ENCODE measurements around the gene SNX25. TPM values are rescaled to one million over a fixed set of nuclear protein-coding genes. Genes with fewer than 3 reads are reported as not detected.
"Not testable (repeated sequence)": the region's sequence is repeated elsewhere in the genome, so short reads cannot be mapped to it uniquely, and the experiment has no call there.

The SNX25 gene
- total RNA-seq, 1 experiment from 2014 or later: 8.3 TPM

DNA sequence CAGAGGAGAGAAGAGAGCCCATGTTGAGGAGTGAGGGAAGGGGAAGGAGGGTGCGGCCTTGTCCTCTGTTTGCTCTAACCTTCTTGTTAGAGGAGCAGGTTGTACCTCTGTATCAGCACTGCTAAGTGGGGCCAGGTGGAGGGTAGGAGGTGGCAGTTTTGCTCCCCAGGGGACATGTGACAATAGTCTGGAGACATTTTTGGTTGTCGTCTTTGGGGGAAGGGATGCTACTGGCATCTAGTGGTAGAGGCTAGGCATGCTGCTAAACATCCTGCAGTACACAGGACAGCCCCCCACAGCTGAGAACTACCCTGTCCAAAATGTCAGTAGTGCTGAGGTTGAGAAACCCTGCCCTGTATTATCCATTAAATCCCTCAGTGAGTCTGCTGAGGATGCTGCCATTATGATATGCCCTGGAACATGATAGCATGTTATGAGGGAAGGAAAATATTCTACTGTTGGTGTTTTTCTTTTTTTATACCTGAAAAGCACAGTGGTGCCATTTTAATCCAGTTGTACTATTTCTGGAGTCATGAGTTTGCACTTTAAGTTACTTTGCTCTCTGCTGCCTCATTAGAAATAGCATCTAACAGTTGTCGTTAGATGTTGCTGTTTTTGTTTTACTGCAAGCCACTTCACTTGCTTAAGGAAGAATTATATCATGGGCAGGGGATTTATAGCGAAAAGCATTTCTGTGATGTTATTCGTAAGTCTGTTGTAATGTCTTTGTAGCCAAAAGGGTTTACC is 95.7 kb downstream of the SNX25 start:
- DNase-seq (ENCODE audit: low spot score): peak; percentile 32

DNA sequence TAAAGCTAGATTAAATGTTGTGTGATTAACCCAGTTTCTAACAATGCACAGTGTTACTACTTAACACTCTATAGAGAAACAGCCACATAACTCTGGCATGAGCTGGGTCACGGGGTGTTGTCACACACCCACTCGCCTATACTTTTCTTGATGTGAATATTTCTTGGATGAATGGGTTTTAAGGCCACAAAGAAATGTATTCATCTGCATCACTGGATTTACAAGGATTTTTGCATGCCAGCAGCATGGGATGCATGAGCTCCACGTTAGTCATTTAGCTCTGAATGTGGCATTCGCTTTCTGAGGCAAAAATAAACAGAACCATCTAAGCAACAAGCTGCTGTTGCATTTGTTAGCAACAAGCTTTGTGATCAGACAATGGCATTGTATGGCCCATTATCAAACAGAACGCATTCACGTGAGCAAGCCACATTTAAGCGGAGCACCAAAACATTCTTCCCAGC is 96.6 kb downstream of the SNX25 start:
- DNase-seq (ENCODE audit: low spot score): peak; percentile 45

- DNase-seq (ENCODE audit: low spot score): no peak
Observed at GRCh38 chr4:185307136-185307950, 97.9 kb downstream of the SNX25 start.

DNA sequence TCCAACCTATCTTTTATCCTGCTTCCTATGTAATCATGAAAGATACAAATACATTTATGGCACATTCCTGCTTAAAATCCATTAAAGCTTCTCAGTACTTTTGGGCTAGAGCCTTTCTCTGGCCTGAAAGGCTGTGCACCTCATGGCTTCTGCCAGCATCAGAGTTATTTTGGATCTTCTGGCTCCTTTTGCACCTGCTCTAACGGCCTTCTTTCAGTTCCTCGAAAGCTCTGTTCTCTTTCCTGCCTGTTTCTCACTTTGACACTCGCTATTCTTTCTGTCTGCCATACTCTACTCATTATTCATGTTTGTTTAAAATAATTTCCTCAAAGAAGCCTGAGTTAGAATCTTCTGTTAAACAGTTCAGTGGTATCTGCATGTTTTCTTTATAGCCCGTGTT is 100.4 kb downstream of the SNX25 start:
- no peak for DNase-seq (ENCODE audit: low spot score)

DNA sequence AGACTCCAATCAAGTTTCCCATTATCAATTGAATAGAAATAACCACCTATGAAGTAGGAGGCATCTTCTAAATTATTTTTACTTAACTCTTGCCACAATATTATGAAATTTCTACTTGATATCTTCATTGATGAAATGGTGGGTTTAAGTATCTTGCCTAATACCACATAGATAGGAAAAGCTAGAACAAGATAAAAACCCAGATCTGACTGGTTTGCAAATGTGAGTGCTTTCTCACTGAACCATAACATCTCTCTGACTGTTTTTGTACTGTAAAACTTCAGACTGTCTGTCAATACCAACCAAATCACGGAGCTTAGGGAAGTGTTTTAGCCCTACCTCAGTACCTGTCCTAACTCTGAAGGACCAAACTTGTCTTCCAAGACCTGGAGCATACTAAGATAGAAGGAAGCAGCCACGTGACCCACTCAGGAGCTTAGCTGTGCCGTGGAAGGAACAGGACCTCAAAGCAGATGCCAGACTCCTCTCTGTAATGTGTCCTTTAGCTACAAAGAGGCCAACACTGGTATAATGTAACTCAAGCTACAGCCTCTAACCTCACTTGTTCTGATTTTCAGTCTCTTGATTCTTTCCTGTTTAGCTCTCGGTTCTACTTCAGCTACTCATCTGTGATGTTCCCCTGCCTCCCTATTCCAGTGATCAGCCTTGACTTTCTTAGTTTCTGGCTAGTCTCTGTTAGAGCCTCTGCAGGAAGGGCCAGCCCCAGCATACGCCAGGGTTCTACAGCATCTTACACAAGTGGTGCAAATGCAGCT is 101.9 kb downstream of the SNX25 start:
- no peak for DNase-seq (ENCODE audit: low spot score)

GRCh38 chr4:185312699-185313098 is 103.3 kb downstream of the SNX25 start:
- no peak for DNase-seq (ENCODE audit: low spot score)

DNA sequence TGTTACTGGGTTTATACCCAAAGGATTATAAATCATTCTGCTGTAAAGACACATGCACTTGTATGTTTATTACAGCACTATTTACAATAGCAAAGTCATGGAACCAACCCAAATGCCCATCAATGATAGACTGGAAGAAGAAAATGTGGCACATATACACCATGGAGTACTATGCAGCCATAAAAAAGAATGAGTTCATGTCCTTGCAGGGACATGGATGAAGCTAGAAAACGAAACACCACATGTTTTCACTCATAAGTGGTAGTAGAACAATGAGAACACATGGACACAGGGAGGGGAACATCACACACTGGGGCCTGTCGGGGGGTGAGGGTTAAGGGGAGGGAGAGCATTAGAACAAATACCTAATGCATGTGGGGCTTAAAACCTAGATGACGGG is 108.1 kb downstream of the SNX25 start:
- not testable (repeated sequence) for DNase-seq (ENCODE audit: low spot score)

DNA sequence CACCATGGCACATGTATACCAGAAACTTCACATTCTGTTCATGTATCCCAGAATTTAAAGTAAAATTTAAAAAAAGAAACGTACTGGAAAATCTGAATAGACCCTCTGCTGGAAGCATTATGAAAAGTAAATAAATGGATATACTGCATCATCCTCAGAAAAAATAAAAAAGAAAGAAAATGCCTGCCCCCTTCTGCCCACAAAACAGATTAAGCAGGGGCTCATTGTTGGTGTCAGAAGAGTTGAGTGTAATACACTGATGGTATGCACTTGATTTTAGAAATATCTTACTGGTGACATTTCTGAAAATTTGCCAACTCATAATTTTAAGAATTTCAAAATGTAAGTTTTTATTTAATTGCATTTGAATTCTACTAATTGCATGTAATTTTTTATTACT is 108.5 kb downstream of the SNX25 start:
- no peak for DNase-seq (ENCODE audit: low spot score)

DNA sequence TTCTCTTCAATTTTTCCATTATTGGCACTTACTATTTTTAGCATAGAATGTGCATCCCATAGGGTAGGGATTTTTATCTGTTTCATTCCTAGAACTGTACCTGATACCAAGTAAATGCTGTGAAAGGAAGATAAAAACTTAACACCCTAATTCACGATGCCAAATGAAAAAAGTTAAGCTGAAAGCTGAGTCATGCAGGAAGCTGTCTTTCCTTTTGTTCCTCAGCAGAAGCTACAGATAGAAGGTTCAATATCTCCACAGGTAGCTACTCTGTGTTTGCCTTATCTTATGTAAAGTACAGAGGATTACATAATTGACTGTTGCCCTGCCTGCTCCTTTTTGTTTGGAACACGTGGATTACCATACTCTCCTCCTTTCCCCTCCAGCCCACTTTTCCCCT is 109.3 kb downstream of the SNX25 start:
- no peak for DNase-seq (ENCODE audit: low spot score)

DNA sequence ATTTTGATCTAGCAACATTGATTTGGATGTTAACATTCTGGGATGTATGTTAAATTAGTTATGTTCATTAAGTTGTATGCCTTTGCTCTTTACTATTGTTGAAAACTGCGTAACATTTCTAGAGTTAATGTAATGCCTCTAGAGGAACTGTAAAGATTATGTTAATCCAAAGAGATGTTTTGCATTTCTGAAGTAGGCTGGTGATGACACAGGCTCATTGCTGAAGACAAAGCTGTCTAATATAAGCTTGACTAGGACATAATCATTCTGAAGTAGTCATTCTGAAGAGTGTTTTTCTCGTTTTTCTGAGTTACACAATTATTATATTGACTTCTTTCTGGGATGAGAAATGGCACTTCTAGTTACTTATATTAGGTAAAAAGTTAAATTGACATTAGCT is 113.4 kb downstream of the SNX25 start:
- no peak for DNase-seq (ENCODE audit: low spot score)

GRCh38 chr4:185323606-185324005 is 114.2 kb downstream of the SNX25 start:
- DNase-seq (ENCODE audit: low spot score): no peak

GRCh38 chr4:185324361-185324760 is 115.0 kb downstream of the SNX25 start:
- DNase-seq (ENCODE audit: low spot score): not testable (repeated sequence)

- DNase-seq (ENCODE audit: low spot score): not testable (repeated sequence)
Observed at GRCh38 chr4:185325721-185326120, 116.3 kb downstream of the SNX25 start.

- DNase-seq (ENCODE audit: low spot score): no peak
Observed at GRCh38 chr4:185328586-185328985, 119.2 kb downstream of the SNX25 start.

GRCh38 chr4:185329879-185330510 is 120.6 kb downstream of the SNX25 start:
- DNase-seq (ENCODE audit: low spot score): not testable (repeated sequence)

GRCh38 chr4:185332575-185333464 is 123.4 kb downstream of the SNX25 start:
- DNase-seq (ENCODE audit: low spot score): no peak

- DNase-seq (ENCODE audit: low spot score): no peak
Observed at GRCh38 chr4:185334326-185334725, 124.9 kb downstream of the SNX25 start.

DNA sequence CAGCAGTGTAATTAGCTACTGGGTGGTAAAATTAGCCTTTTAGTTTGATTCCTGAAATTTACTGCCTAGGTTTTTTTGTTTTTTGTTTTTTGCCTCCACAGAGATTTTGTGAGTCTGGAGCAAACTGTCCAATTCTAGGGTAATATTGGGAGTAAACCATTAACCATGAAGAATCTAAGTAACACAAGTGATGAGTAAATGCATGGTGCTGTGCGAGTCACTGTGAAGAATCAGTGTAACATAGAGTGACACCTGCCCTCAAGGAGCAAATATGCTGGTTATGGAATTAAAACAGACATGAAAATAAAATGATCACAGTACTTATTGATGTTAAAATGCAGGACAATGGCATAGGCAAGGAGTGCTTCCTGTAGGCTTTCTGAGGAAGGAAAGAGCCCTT is 126.2 kb downstream of the SNX25 start:
- no peak for DNase-seq (ENCODE audit: low spot score)

DNA sequence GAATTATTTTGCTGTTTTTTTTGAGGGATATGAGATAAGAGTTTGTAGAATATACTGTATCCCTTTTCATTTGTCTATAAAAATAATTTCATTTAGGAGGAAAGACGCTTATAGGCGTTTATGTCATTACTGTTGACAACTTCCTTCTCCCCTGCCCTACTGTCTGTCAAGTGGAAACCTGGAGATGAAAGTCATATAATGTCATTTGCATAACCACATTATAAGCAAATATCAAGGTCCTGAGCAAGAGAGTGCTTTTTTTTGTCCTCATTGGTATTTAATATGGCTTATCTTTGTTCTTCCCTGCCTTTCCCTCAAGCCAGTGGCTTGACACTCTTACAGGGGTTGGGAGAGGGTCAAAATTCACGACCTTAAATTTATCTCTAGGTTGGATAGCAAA is 130.5 kb downstream of the SNX25 start:
- no peak for DNase-seq (ENCODE audit: low spot score)

DNA sequence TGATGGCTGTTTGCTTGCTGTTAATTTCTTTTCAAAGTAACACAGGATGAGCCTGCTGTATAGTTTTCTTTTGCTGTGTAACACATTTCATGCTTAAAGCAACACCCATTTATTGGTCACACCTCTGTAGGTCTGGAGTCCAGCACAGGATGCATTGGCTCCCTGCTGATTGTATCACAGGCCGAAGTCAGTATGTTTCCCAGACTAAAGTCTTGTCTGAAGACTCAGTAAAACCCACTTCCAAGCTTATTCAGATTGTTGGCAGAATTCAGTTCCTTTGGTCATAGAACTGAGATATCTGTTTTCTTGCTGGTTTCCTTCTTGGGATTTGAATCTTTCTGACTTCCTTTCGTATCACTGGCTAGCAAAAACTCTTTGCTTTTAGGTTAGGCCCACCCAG is 132.0 kb downstream of the SNX25 start:
- DNase-seq (ENCODE audit: low spot score): no peak

DNA sequence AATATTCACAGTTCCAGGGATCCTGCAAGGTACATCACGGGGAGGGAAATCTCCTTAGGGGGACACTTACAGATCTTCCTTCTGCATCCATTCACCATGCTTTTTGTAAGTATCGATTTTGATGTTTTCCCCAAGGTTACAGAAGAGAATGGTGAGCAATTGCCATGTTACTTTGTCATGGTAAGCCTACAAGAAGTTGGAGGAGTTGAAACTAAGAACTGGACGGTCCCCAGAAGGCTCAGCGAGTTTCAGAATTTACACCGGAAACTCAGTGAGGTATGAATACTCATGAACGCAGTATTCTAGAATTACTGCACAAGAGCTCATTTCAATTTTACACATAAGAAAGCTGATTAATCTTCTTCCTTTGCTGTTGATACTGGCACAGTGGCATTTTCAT is 132.4 kb downstream of the SNX25 start:
- no peak for DNase-seq (ENCODE audit: low spot score)
